ENCODE results near the gene OPCML.

DNA sequence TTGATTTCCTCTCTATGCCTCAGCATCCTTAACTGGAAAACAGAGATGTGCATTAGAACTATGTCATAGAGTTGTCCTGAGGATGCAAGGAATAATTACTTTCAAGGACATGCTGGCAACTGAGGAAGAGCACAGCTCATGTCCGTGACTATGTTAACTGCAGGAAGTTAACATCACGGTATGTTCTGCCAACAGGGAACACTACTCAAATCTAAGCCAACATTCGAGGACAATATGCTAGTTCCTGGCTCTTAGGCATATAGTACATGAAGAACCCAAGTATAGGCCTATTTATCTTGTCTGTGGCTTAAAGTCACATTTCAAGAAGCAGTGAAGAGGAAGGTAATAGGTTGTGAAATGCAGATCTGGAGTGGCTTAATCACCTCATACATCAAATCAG, 1032.6 kb downstream of the OPCML start:
- TF ChIP-seq, protein P1, sequence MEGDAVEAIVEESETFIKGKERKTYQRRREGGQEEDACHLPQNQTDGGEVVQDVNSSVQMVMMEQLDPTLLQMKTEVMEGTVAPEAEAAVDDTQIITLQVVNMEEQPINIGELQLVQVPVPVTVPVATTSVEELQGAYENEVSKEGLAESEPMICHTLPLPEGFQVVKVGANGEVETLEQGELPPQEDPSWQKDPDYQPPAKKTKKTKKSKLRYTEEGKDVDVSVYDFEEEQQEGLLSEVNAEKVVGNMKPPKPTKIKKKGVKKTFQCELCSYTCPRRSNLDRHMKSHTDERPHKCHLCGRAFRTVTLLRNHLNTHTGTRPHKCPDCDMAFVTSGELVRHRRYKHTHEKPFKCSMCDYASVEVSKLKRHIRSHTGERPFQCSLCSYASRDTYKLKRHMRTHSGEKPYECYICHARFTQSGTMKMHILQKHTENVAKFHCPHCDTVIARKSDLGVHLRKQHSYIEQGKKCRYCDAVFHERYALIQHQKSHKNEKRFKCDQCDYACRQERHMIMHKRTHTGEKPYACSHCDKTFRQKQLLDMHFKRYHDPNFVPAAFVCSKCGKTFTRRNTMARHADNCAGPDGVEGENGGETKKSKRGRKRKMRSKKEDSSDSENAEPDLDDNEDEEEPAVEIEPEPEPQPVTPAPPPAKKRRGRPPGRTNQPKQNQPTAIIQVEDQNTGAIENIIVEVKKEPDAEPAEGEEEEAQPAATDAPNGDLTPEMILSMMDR (conservative IDR thresholded peaks at IDR 0.05): no peak
- no peak for TF ChIP-seq EZH2 (IDR thresholded peaks at IDR 0.05; ENCODE audit: low read depth)

All from PC-9 (cell line).